Stimulated activated CD4-positive, alpha-beta T cell treated with anti-CD3 and anti-CD28 coated beads, Interleukin-12 subunit alpha, Interleukin-12 subunit beta, amount 100 ng/mL, for 24 hours (primary cell): ENCODE measurements around the gene DIS3L2.
"Not testable (repeated sequence)": the region's sequence is repeated elsewhere in the genome, so short reads cannot be mapped to it uniquely, and the experiment has no call there.

Source experiments
- DNase-seq, 2 experiments: peaks; one replicate each; pipeline ENCODE4 v3.0.0-alpha.2; 2020; ENCODE audit warnings: low read depth in 2 of 2

DIS3L2 gene

GRCh38 chr2:232332940-232333259, 371.4 kb downstream of the DIS3L2 start:
- DNase-seq: no peak

GRCh38 chr2:232333361-232334135, 372.0 kb downstream of the DIS3L2 start:
- no peak for DNase-seq

- not testable (repeated sequence) for DNase-seq
Measured at GRCh38 chr2:232334136-232334884, 372.8 kb downstream of the DIS3L2 start.

GRCh38 chr2:232334885-232335205, 373.3 kb downstream of the DIS3L2 start:
- not testable (repeated sequence) for DNase-seq

GRCh38 chr2:232335206-232335858, 373.8 kb downstream of the DIS3L2 start:
- not testable (repeated sequence) for DNase-seq

- DNase-seq: no peak
Measured at GRCh38 chr2:232335859-232336215, 374.3 kb downstream of the DIS3L2 start.

GRCh38 chr2:232336241-232336736, 374.8 kb downstream of the DIS3L2 start:
- DNase-seq: no peak

GRCh38 chr2:232336981-232337720, 375.6 kb downstream of the DIS3L2 start:
- DNase-seq: no peak

GRCh38 chr2:232338094-232338758, 376.7 kb downstream of the DIS3L2 start:
- not testable (repeated sequence) for DNase-seq

- no peak for DNase-seq
Measured at GRCh38 chr2:232338759-232339106, 377.2 kb downstream of the DIS3L2 start.

GRCh38 chr2:232339121-232340081, 377.9 kb downstream of the DIS3L2 start:
- no peak for DNase-seq

- DNase-seq: no peak
Measured at GRCh38 chr2:232340171-232340935, 378.8 kb downstream of the DIS3L2 start.

GRCh38 chr2:232341061-232341738, 379.7 kb downstream of the DIS3L2 start:
- DNase-seq: no peak

GRCh38 chr2:232341739-232342126, 380.2 kb downstream of the DIS3L2 start:
- DNase-seq: no peak

- DNase-seq: no peak
Measured at GRCh38 chr2:232342635-232343565, 381.4 kb downstream of the DIS3L2 start.

- DNase-seq: no peak
Measured at GRCh38 chr2:232343821-232344220, 382.3 kb downstream of the DIS3L2 start.

GRCh38 chr2:232345251-232345650, 383.7 kb downstream of the DIS3L2 start:
- DNase-seq: no peak

- no peak for DNase-seq
Measured at GRCh38 chr2:232347369-232347768, 385.9 kb downstream of the DIS3L2 start.
